Effector memory CD8-positive, alpha-beta T cell (primary cell): Measurements from ENCODE around the gene XPO4.
"Not testable (repeated sequence)": the region's sequence is repeated elsewhere in the genome, so short reads cannot be mapped to it uniquely, and the experiment has no call there.

Experiments
- ATAC-seq: fragments of 150-1000 bp; cut with Tn5 transposase; replicated peaks from 2 replicates; pipeline ENCODE4 v1.10.0; 2021; ENCODE audit warnings: mild to moderate bottlenecking, moderate library complexity
- DNase-seq, 3 experiments: peaks; one replicate each; pipeline ENCODE4 v3.0.0; 2021
- H3K27ac Mint-ChIP-seq, 2 donors: one replicate each; pipeline ENCODE4 v1.8.0; 2022; ENCODE audit warnings: mild to moderate bottlenecking in 2 of 2, mixed read lengths in 2 of 2, moderate library complexity in 2 of 2
- H3K27me3 Mint-ChIP-seq, 2 donors: one replicate each; pipeline ENCODE4 v1.8.0; 2022; ENCODE audit warnings: mixed read lengths in 2 of 2
- H3K36me3 Mint-ChIP-seq: one replicate; pipeline ENCODE4 v1.8.0; 2022; ENCODE audit warnings: mild to moderate bottlenecking, moderate library complexity, mixed read lengths; ENCODE audit not compliant: insufficient read depth
- H3K4me1 Mint-ChIP-seq, 2 donors: one replicate each; pipeline ENCODE4 v1.8.0; 2022; ENCODE audit warnings: low read depth in 2 of 2, mixed read lengths in 2 of 2
- H3K4me3 Mint-ChIP-seq, 2 donors: one replicate each; pipeline ENCODE4 v1.8.0; 2022; ENCODE audit warnings: mild to moderate bottlenecking in 2 of 2, mixed read lengths in 2 of 2, moderate library complexity in 2 of 2
- H3K9me3 Mint-ChIP-seq, 2 donors: one replicate each; pipeline ENCODE4 v1.8.0; 2022; ENCODE audit warnings: mixed read lengths in 2 of 2

XPO4 gene

GRCh38 chr13:20743830-20744404 is 158.6 kb downstream of the XPO4 start:
- not testable (repeated sequence) for H3K4me1 Mint-ChIP-seq, H3K27ac Mint-ChIP-seq, H3K36me3 Mint-ChIP-seq, DNase-seq, H3K27me3 Mint-ChIP-seq, ATAC-seq, H3K4me3 Mint-ChIP-seq
- peaks cover 1 to 11% of the 10 kb centered on the region in 2 donors for H3K9me3 Mint-ChIP-seq

DNA sequence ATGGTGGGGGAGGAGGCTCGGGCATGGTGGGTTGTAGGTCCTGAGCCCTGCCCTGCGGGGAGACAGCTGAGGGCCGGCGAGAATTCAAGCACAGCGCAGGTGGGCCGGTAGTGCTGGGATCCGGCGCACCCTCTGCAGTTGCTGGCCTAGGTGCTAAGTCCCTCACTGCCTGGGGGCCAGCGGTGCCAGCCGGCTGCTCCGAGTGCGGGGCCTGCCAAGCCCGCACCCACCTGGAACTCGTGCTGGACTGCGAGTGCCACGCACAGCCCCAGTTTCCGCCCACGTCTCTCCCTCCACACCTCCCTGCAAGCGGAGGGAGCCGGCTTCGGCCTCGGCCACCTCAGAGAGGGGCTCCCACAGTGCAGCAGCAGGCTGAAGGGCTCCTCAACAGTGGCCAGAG is 162.5 kb downstream of the XPO4 start:
- Mint-ChIP-seq H3K27me3 (no peaks in the 10 kb centered on the region), H3K9me3 (no peaks in the 10 kb centered on the region), H3K36me3 (no peaks in the 10 kb centered on the region), H3K4me1 (no peaks in the 10 kb centered on the region), H3K27ac (no peak overlapping the region), H3K4me3 (no peak overlapping the region)
- DNase-seq = no peak
- no peak for ATAC-seq

DNA sequence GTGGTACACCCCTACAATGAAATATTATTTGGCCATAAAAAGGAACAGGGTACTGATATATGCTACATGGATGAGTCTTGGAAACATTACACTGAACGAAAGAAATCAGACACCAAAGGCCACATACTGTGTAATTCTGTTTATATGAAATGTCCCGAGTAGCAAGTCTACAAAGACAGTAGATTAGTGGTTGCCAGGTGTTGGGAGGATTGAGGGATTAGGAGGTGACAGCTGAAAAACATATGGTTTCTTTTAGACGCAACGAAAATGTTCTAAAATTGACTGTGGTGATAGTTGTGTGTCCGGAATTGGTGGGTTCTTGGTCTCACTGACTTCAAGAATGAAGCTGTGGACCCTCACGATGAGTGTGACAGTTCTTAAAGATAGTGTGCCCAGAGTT is 163.9 kb downstream of the XPO4 start:
- Mint-ChIP-seq H3K4me1 (no peaks in the 10 kb centered on the region), H3K4me3 (no peak overlapping the region), H3K27ac (no peak overlapping the region), H3K9me3 (no peaks in the 10 kb centered on the region), H3K27me3 (no peaks in the 10 kb centered on the region), H3K36me3 (no peaks in the 10 kb centered on the region)
- DNase-seq (no peak), ATAC-seq (no peak)

DNA sequence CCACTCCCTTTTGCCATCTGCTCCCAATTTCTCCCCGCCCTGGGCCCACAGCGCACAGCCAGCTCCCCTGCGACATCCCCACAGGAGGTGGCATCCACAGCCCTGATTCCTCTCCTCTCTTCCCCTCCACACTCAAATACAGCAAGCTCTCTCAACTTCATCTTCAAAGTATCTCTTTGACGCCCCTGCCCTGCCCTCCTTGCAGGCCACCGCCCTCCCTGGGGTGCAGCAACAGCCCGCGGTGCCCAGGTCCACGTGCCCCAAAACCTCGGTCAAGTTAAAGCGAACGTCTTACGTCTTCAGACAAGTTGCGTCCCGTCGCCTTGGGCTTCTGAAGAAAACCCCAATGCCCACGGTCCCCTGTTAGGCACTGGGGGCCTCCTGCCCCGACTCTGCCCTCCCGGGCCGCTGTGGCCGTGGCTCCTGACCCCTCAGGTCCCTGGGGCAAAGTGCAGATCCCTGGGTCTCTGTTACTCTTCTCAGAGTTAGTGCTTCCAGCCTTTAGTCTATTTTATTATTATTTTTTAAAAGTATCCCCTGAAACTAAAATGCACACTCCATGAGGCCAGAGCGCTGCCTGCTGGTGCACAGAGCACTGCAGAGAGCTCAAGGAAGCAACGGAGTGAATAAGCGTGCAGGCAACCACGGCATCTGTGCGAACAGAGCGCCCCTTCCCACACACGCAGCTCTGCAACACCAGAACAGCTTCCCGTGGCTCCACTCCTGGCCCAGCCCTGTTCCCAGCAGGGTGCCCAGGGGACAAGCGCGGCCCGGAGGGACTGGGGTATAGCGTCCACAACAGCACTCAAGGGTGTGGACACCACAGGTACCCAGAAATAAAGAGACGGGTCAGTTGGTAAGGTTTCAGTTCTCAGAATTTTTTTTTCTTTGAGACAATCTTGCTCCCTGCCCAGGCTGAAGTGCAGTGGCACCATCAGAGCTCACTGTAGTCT is 172.6 kb downstream of the XPO4 start:
- no peaks in the 10 kb centered on the region for H3K27me3 Mint-ChIP-seq
- DNase-seq (no peak), ATAC-seq (no peak)
- H3K36me3 Mint-ChIP-seq = no peaks in the 10 kb centered on the region
- no peak overlapping the region for H3K27ac Mint-ChIP-seq
- no peak overlapping the region for H3K4me3 Mint-ChIP-seq
- H3K4me1 Mint-ChIP-seq = no peaks in the 10 kb centered on the region
- no peaks in the 10 kb centered on the region for H3K9me3 Mint-ChIP-seq

DNA sequence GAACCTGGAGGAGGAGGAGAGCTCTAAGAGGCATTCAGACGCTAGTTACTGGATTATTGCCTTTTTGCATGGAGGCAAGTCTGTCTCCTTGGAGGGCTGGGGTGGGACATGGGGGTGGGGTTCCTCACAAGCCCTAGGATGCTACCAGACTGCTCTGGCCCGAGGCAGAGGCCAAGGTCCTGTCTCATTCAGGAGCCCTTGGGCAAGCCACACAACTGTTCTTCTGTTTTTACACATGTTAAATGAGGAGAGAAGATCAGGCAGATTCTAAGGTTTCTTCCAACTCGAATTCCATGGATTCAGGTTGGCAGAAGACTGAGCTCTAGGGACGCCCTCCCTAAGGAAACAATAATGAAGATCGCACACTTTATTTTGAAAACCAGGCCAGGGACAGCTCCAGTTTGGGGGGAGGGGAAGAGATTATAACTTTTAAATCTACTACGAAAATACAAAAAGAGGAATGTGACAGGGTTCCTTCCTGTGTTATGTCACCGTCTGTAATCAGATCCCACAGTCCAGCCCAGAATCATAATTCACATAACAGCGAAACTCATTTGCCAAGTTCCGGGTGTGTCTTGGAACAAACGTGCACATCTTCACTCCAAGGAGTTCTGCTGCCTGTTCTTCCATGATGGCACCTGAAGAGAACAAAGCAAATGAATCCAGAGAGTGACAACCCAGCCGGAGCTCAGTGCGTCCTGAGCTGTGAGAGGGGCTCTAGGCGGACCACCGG is 173.8 kb downstream of the XPO4 start:
- DNase-seq = no peak
- no peaks in the 10 kb centered on the region for H3K4me1 Mint-ChIP-seq

GRCh38 chr13:20727856-20728255 is 174.7 kb downstream of the XPO4 start:
- Mint-ChIP-seq H3K4me1 (no peaks in the 10 kb centered on the region), H3K27ac (no peak overlapping the region), H3K27me3 (no peaks in the 10 kb centered on the region), H3K4me3 (no peak overlapping the region), H3K9me3 (no peaks in the 10 kb centered on the region), H3K36me3 (no peaks in the 10 kb centered on the region)
- no peak for ATAC-seq
- no peak for DNase-seq

More for the DNA sequence above, 173.8 kb downstream of the XPO4 start:
- Mint-ChIP-seq H3K36me3 (no peaks in the 10 kb centered on the region), H3K27ac (no peak overlapping the region), H3K27me3 (no peaks in the 10 kb centered on the region), H3K9me3 (no peaks in the 10 kb centered on the region), H3K4me3 (no peak overlapping the region)
- no peak for ATAC-seq
